ENCODE data around the gene NAPSA.

DNA sequence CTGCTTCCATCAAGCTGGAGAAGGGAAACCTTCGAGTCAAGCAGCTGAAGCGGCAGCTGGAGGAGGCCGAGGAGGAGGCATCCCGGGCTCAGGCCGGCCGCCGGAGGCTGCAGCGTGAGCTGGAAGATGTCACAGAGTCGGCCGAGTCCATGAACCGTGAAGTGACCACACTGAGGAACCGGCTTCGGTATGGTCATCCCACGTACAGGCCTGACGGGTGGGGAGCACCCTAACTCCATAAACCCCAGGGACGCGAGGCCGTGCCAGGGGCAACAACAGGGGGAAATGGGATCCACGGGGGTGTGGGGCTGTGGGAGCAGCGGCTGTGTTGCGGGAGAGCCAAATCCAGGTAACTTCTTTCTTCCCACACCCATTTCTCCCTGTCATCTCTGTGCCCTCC is 56.4 kb downstream of the NAPSA start:
- TF ChIP-seq POLR2A (IDR thresholded peaks at IDR 0.05) (no peak), POLR2AphosphoS5 (IDR thresholded peaks at IDR 0.05) (no peak)
- TF ChIP-seq, protein P1, sequence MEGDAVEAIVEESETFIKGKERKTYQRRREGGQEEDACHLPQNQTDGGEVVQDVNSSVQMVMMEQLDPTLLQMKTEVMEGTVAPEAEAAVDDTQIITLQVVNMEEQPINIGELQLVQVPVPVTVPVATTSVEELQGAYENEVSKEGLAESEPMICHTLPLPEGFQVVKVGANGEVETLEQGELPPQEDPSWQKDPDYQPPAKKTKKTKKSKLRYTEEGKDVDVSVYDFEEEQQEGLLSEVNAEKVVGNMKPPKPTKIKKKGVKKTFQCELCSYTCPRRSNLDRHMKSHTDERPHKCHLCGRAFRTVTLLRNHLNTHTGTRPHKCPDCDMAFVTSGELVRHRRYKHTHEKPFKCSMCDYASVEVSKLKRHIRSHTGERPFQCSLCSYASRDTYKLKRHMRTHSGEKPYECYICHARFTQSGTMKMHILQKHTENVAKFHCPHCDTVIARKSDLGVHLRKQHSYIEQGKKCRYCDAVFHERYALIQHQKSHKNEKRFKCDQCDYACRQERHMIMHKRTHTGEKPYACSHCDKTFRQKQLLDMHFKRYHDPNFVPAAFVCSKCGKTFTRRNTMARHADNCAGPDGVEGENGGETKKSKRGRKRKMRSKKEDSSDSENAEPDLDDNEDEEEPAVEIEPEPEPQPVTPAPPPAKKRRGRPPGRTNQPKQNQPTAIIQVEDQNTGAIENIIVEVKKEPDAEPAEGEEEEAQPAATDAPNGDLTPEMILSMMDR (IDR thresholded peaks at IDR 0.05), result no peak

Data from prostate gland (tissue), 2 donors.